GM21576 (cell line): ENCODE results near the gene PAK4.
"Not testable (repeated sequence)": the region's sequence is repeated elsewhere in the genome, so short reads cannot be mapped to it uniquely, and the experiment has no call there.

ENCODE experiments used
- ATAC-seq: cut with Tn5 transposase; IDR thresholded peaks from one replicate; pipeline ENCODE4 v1.9.1; 2021; ENCODE audit warnings: mild to moderate bottlenecking, moderate library complexity; ENCODE audit not compliant: unreplicated experiment

The PAK4 gene

GRCh38 chr19:39125554-39126311 lies at the start of gene PAK4:
Gene PAK4, plus strand, starts transcription at chr19:39125786. Its CDS starts 43,768 bp downstream, at chr19:39169554.
- peak; percentile 86 for ATAC-seq

GRCh38 chr19:39077323-39077722 lies 48.3 kb upstream of the PAK4 start:
- no peak for ATAC-seq

- ATAC-seq, result no peak
Observed at GRCh38 chr19:39078436-39079200, 47.0 kb upstream of the PAK4 start.

- no peak for ATAC-seq
Observed at GRCh38 chr19:39080431-39080830, 45.2 kb upstream of the PAK4 start.

GRCh38 chr19:39082167-39082566 lies 43.4 kb upstream of the PAK4 start:
- ATAC-seq, result no peak

GRCh38 chr19:39082745-39083598 lies 42.6 kb upstream of the PAK4 start:
- no peak for ATAC-seq

- no peak for ATAC-seq
Observed at GRCh38 chr19:39083599-39083982, 42.0 kb upstream of the PAK4 start.

- ATAC-seq, result no peak
Observed at GRCh38 chr19:39083983-39084731, 41.4 kb upstream of the PAK4 start, which contains the start of gene ACP7. Gene ACP7, plus strand, starts transcription at chr19:39084368. Its CDS starts 902 bp downstream, at chr19:39085270.

GRCh38 chr19:39084732-39085080 lies 40.9 kb upstream of the PAK4 start:
- no peak for ATAC-seq

- ATAC-seq, result no peak
Observed at GRCh38 chr19:39085392-39085791, 40.2 kb upstream of the PAK4 start.

- no peak for ATAC-seq
Observed at GRCh38 chr19:39086386-39086785, 39.2 kb upstream of the PAK4 start.

- no peak for ATAC-seq
Observed at GRCh38 chr19:39087907-39088686, 37.5 kb upstream of the PAK4 start.

- ATAC-seq, result not testable (repeated sequence)
Observed at GRCh38 chr19:39090016-39090415, 35.6 kb upstream of the PAK4 start.

- ATAC-seq, result no peak
Observed at GRCh38 chr19:39090881-39091280, 34.7 kb upstream of the PAK4 start.

- ATAC-seq, result not testable (repeated sequence)
Observed at GRCh38 chr19:39095799-39096540, 29.6 kb upstream of the PAK4 start.

GRCh38 chr19:39097299-39097698 lies 28.3 kb upstream of the PAK4 start:
- ATAC-seq, result no peak

GRCh38 chr19:39097721-39098120 lies 27.9 kb upstream of the PAK4 start:
- no peak for ATAC-seq

GRCh38 chr19:39098365-39099269 lies 27.0 kb upstream of the PAK4 start:
- ATAC-seq, result no peak
